GM21576 (cell line): Measurements from ENCODE around the gene CBLB.

Source experiments
- ATAC-seq: cut with Tn5 transposase; IDR thresholded peaks from one replicate; pipeline ENCODE4 v1.9.1; 2021; ENCODE audit warnings: mild to moderate bottlenecking, moderate library complexity; ENCODE audit not compliant: unreplicated experiment

CBLB gene

GRCh38 chr3:105649480-105649879, 219.3 kb downstream of the CBLB start:
- ATAC-seq, result no peak

GRCh38 chr3:105647047-105647446, 221.8 kb downstream of the CBLB start:
- no peak for ATAC-seq

GRCh38 chr3:105639131-105639530, 229.7 kb downstream of the CBLB start:
- no peak for ATAC-seq

GRCh38 chr3:105634708-105635107, 234.1 kb downstream of the CBLB start:
- ATAC-seq, result no peak

- ATAC-seq, result no peak
Observed at GRCh38 chr3:105629718-105630117, 239.1 kb downstream of the CBLB start.

GRCh38 chr3:105626739-105627138, 242.1 kb downstream of the CBLB start:
- no peak for ATAC-seq

GRCh38 chr3:105622169-105622568, 246.6 kb downstream of the CBLB start:
- no peak for ATAC-seq

GRCh38 chr3:105620236-105620635, 248.6 kb downstream of the CBLB start:
- no peak for ATAC-seq

GRCh38 chr3:105619651-105620050, 249.2 kb downstream of the CBLB start:
- ATAC-seq, result no peak

- no peak for ATAC-seq
Observed at GRCh38 chr3:105618556-105618955, 250.3 kb downstream of the CBLB start.

- ATAC-seq, result no peak
Observed at GRCh38 chr3:105616374-105617121, 252.3 kb downstream of the CBLB start.

- ATAC-seq, result no peak
Observed at GRCh38 chr3:105615814-105616213, 253.0 kb downstream of the CBLB start.

GRCh38 chr3:105614288-105615030, 254.4 kb downstream of the CBLB start:
- ATAC-seq, result no peak

GRCh38 chr3:105613120-105613519, 255.7 kb downstream of the CBLB start:
- ATAC-seq, result no peak

- no peak for ATAC-seq
Observed at GRCh38 chr3:105611304-105612192, 257.3 kb downstream of the CBLB start.

- no peak for ATAC-seq
Observed at GRCh38 chr3:105610473-105610872, 258.3 kb downstream of the CBLB start.

- no peak for ATAC-seq
Observed at GRCh38 chr3:105608623-105609022, 260.2 kb downstream of the CBLB start.

GRCh38 chr3:105606016-105606415, 262.8 kb downstream of the CBLB start:
- ATAC-seq, result no peak
